Stimulated activated CD4-positive, alpha-beta T cell treated with anti-CD3 and anti-CD28 coated beads, Interleukin-1b, Interleukin-23, amount 100 ng/mL, for 1 hour (primary cell): ENCODE data around the gene RASL10A.

ENCODE experiments used
- DNase-seq, 2 donors: peaks; one replicate each; pipeline ENCODE4 v3.0.0-alpha.2; 2020; ENCODE audit warnings: low read depth in 2 of 2

RASL10A gene

DNA sequence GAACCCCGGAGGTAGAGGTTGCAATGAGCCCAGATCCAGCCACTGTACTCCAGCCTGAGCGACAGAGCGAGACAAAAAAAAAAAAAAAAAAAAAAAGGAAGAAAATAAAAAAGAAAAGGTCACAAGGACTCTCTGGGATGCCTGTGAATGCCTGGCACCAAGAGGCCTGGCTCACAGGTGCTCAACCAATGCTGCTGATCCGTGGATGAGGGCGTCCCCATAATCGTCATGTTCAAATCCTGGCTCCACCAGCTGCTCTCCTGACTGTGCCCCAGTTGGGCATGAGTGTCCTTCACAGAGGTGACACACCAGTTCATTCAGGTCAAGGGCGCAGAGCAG is 9.7 kb downstream of the RASL10A start:
- no peak for DNase-seq

GRCh38 chr22:29302681-29303465 is 12.6 kb downstream of the RASL10A start:
- DNase-seq, result no peak

DNA sequence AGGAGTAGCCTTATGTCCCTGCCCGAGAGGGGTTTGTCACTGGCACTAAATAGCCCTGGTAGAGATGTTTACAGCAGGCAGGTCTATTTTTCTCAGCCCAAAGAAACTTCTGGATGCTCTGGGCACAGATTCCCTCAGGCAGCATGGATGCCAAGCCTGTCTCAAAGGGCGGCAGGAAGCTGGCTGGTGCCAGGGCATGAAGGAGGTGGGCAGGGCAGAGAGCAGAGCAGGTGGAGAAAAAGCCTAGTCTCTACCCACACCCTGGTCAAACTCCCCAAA is 13.2 kb downstream of the RASL10A start:
- DNase-seq, result no peak

DNA sequence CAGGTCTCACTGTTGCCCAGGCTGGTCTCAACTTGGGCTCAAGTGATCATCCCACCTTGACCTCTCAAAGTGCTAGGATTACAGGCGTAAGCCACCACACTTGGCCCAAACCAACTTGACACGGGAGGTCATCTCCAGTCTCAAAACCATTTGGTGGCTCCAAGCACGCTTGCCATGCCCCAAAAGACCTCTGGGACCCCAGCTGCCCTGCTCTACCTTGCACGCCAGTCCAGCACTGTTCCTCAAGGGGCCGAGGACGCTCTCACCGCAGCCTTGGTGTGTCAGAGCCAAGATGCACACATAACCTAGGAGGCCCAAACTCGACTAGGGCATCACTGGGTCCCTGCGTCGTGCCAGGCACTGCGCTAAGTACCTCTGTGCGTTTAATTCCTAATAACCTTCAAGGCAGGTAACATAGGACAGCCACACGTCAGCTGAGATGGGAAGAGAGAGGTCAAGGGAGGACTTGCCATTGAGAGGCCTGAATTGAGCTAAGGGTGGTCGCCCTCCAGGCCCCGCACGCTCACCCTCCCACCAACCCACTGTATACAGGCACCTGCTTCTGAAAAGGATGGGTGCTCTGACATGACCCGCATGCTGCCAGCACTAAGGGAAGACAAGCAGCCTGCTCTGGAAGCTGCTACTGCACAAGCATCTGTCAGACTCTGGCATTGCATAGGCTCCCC is 13.6 kb downstream of the RASL10A start:
- DNase-seq, result no peak

- no peak for DNase-seq
Observed at GRCh38 chr22:29300807-29301601, 14.5 kb downstream of the RASL10A start.

- DNase-seq, result no peak
Observed at GRCh38 chr22:29300467-29300806, 15.1 kb downstream of the RASL10A start.

- no peak for DNase-seq
Observed at GRCh38 chr22:29299136-29299900, 16.2 kb downstream of the RASL10A start.

DNA sequence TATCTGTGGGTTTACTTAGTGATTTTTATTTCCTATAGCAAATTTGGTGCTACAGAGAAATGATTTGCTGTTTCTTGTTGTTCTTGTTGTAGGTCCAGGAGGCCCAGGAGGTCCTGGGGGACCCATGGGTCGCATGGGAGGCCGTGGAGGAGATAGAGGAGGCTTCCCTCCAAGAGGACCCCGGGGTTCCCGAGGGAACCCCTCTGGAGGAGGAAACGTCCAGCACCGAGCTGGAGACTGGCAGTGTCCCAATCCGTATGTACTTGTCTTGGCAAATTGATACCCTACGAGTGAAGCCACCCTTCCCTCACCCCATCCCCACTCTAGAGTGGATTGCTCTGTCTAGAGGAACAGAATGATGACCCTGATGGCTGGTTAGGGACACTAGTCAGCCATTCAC is 16.9 kb downstream of the RASL10A start:
- DNase-seq, result no peak

- DNase-seq, result no peak
Observed at GRCh38 chr22:29292379-29292778, 23.1 kb downstream of the RASL10A start.

- no peak for DNase-seq
Observed at GRCh38 chr22:29291215-29291614, 24.3 kb downstream of the RASL10A start.

GRCh38 chr22:29290061-29290460 is 25.4 kb downstream of the RASL10A start:
- no peak for DNase-seq

GRCh38 chr22:29288837-29289236 is 26.7 kb downstream of the RASL10A start:
- DNase-seq, result no peak

DNA sequence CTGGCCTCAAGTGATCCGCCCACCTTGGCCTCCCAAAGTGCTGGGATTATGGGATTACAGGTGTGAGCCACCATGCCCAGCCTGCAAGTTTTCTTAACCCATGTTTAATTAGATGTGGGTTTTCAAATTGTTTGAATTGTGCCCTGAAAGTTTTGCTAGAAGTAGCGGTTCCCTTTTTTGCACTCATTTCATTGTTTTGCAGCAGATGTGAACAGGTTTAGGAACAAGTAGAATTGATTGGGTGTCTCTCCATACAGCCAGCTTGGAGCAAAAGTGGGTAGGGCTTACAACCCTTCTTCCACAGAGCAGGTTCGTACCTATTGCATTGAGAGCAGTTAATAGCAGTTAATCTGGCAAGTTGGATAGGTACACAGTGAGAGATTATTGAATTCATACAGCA is 31.3 kb downstream of the RASL10A start:
- no peak for DNase-seq

- no peak for DNase-seq
Observed at GRCh38 chr22:29277927-29278326, 37.6 kb downstream of the RASL10A start.

- DNase-seq, result no peak
Observed at GRCh38 chr22:29275819-29276565, 39.5 kb downstream of the RASL10A start.

GRCh38 chr22:29275167-29275566 is 40.3 kb downstream of the RASL10A start:
- no peak for DNase-seq

- DNase-seq, result no peak
Observed at GRCh38 chr22:29272624-29273023, 42.9 kb downstream of the RASL10A start.

DNA sequence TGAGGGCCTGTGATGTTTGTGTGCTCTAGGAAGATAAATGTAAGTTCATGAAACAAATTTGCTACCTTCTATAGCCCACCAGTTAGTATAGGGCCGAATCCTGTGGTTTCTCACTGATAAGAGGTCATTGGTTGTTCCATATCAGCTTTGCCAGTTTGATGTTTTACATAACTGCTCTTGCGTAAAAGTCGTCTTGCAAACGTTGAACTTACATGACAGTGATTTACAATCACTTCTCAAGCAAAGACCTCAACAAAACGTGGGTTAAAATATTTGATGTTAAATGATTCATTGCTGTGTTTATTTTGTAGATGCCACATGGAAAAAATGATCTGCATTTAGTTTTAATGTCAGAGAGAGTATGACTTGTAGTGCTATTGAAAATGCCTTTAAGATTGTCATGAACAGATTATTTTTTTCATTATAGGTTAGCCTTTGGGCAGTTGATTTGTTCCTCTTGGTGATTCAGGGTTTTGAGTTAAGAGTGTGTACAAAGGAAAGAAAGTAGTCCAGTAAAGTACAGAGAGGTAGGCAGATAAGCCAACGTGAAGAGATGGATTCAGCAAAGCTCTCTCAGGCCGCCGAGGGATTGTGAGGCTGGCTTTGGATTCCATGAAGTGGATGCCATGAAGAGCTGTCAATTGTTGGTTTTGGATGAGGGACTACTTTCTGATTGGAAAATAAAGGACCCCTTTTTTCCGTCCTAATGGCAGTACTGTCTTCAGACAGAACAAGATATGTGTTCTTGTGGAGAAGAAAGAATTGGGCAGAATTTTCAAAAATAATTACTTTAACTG is 44.8 kb downstream of the RASL10A start:
- DNase-seq, result no peak

DNA sequence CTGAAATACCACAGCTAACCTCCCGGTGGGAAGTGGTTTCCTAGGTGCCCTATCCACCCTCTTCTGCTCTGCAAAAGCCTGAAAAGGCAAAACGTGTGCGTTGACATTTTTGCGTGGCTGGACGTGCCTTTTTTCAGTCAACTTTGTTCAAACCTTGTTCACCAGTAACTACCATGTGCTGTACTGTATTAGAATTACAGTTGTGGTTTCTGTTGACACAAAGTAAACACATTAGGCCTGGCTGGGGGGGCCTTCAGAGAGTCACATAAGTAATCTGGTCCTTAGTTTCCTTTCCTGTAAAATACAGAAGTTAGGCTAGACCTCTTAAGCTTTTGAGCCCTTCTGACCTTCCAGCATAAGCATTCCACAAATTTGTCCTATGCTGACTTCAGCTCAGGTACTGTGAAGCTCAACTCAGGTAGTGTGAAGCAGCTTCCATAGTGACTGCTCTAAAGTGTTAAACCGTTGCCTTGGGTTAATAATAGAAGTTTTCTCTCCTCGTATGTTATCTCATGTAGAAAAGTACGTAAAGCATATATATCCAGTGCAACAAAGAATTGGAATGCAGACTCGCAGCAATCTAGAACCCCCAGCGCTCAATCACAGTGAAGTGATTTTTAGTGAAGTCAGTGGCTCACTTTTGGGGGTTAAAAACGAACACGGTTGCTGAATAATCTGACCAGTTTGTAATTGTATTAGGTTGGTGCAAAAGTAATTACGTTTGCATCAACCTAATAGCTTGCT is 45.6 kb downstream of the RASL10A start:
- no peak for DNase-seq

GRCh38 chr22:29269230-29269604 is 46.3 kb downstream of the RASL10A start:
- DNase-seq, result no peak
